ENCODE data around the gene CLPTM1L.

CLPTM1L gene

DNA sequence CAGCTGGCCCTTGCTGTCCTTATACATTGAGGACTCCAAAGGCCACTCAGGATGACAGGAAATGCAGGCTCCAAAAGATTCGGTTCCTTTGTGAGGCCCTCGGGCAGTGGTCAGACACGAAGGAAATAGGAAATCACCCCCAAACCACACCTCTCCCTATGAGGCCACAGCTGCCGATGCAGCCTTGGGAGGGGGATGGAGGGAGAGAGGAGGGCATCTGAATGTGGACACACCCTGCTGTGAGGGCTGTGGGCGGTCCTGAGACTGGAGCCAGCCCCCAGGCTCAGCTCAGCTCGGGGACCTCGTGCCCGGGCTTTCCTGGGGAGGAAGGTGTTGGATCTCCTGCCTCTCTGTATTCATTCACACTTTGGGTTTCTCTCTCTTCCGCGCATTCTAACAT lies 2.7 kb upstream of the CLPTM1L start (continued):
- TF ChIP-seq, protein P1, sequence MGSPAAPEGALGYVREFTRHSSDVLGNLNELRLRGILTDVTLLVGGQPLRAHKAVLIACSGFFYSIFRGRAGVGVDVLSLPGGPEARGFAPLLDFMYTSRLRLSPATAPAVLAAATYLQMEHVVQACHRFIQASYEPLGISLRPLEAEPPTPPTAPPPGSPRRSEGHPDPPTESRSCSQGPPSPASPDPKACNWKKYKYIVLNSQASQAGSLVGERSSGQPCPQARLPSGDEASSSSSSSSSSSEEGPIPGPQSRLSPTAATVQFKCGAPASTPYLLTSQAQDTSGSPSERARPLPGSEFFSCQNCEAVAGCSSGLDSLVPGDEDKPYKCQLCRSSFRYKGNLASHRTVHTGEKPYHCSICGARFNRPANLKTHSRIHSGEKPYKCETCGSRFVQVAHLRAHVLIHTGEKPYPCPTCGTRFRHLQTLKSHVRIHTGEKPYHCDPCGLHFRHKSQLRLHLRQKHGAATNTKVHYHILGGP (tag by site-specific recombination; IDR thresholded peaks at IDR 0.05) = no peak
- TF ChIP-seq ZNF146 (tag by site-specific recombination; IDR thresholded peaks at IDR 0.05) = no peak
- no peak for TF ChIP-seq ZNF623 (tag by site-specific recombination; IDR thresholded peaks at IDR 0.05)
- no peak for TF ChIP-seq ZNF626 (tag by site-specific recombination; IDR thresholded peaks at IDR 0.05)
- TF ChIP-seq ZNF558 (tag by site-specific recombination; IDR thresholded peaks at IDR 0.05) = no peak
- TF ChIP-seq KLF1 (tag by site-specific recombination; IDR thresholded peaks at IDR 0.05) = no peak
- TF ChIP-seq, protein P2, sequence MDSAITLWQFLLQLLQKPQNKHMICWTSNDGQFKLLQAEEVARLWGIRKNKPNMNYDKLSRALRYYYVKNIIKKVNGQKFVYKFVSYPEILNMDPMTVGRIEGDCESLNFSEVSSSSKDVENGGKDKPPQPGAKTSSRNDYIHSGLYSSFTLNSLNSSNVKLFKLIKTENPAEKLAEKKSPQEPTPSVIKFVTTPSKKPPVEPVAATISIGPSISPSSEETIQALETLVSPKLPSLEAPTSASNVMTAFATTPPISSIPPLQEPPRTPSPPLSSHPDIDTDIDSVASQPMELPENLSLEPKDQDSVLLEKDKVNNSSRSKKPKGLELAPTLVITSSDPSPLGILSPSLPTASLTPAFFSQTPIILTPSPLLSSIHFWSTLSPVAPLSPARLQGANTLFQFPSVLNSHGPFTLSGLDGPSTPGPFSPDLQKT (IDR thresholded peaks at IDR 0.05; ENCODE audit: borderline replicate concordance, low read depth, low read length) = no peak
- TF ChIP-seq ZBTB48 (tag by site-specific recombination; IDR thresholded peaks at IDR 0.05) = no peak

DNA sequence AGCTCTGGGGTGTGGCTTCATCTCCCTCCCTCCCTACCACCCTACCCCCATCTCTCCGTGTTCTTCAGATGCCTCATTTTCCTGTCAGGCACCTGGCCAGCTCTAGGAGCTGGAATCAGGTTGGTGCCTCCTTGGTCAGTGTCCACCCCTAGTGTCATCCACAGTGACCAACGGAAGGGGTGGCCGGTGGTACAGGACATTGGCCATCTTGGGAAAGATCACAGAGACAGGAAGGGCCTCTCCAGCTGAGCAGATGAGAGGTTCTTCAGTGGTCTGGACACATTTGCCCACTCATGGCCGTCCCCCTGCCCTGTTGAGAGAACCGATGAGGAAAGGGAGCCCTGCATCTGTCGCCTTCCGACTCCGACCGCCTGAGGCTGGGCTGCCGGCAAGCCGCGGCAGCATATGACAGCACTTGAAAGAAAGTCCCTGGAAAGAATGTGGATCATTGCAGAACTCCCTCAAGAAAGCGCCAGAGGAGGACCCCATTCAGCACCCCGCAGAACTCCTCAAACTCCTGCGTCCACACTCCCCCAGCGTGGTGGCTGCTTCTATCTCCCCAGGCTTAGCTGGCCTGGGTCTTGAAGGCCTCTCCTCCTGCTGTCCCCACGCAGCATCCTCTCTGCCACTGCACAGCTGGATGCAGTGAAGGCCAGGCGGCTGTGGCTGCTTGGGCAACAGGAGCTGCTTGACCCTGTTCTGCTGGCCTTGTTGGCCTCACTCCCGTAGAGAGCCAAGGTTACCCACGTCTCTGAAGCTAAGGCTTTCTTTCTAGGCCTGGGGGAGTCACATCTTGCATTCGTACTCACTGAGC lies 1.9 kb upstream of the CLPTM1L start:
- TF ChIP-seq KLF16 (tag by site-specific recombination; IDR thresholded peaks at IDR 0.05) = no peak
- TF ChIP-seq ZNF174 (tag by site-specific recombination; IDR thresholded peaks at IDR 0.05) = no peak
- TF ChIP-seq, protein P1 (tag by site-specific recombination; IDR thresholded peaks at IDR 0.05) = no peak
- no peak overlapping the region for H3K4me3 ChIP-seq (ENCODE audit: low read depth, low read length)
- POLR2A ChIA-PET = interaction anchor here (0.8 to 2.0 kb wide), 2 partner anchors 19 to 119 kb away, joined by 3 to 7 read pairs; no protein-coding TSS in a partner anchor
- peaks cover 16 to 21% of the 10 kb centered on the region in 2 experiments for H3K36me3 ChIP-seq (ENCODE audit: control insufficient read depth in 2 of 2, insufficient read depth in 1 of 2, low read length in 2 of 2)
- peaks cover 7% of the 10 kb centered on the region; the same call in 1 of the 2 replicates for H3K4me1 ChIP-seq (ENCODE audit: control insufficient read depth, insufficient read depth, low read length)
- no peak overlapping the region for H3K27ac ChIP-seq (ENCODE audit: extremely low read depth, low read depth, low read length)
- CTCF ChIA-PET = interaction anchor here (0.7 to 2.2 kb wide), 4 partner anchors 33 to 178 kb away, joined by 3 to 12 read pairs (median 4); no protein-coding TSS in a partner anchor
- no peaks in the 10 kb centered on the region for H3K9me3 ChIP-seq (ENCODE audit: control insufficient read depth, insufficient read depth, low read depth, low read length)

DNA sequence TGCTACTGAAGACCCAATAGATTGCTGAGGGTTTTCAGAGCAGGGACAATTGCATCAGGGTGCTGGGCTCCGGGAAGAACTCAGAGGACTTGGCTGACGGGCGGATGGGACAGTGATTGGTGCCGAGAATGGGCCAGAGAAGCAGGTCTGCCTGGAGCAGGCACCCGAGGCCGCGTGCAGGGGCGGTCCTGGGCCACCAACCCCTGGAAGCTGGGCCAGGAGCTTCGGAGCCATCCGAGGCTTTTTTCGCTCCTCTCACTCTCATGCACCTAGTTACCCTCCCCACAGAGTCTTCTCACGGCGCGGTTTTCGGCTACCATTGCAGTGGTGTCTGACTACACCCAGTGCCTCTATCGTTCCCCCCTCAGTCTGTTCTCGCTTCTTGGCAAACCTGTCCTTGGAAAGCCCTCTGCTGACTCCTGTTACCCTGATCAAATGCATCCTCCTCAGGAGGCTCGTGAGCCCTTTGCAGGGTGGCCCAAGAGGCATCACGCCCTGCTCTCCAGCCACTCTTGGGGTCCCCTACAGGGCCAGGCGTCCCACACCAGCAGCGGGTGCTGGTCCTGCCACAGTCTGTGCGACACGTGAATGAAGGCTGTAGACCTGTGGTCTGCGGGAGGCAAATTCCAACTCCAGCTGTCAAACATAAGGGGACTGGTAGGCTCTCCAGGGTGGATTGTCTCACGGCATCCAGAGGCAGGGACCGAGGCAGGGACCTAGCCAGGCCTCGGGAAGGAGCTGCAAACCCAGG lies 1.2 kb upstream of the CLPTM1L start:
- Histone ChIP-seq H3K9me3 (ENCODE audit: control insufficient read depth, insufficient read depth, low read depth, low read length) (no peaks in the 10 kb centered on the region), H3K36me3 (ENCODE audit: control insufficient read depth in 2 of 2, insufficient read depth in 1 of 2, low read length in 2 of 2) (peaks cover 24 to 29% of the 10 kb centered on the region in 2 experiments), H3K27ac (ENCODE audit: extremely low read depth, low read depth, low read length) (no peak overlapping the region), H3K4me3 (ENCODE audit: low read depth, low read length) (peak overlapping the region; percentile 91), H3K4me1 (ENCODE audit: control insufficient read depth, insufficient read depth, low read length) (peaks cover 7% of the 10 kb centered on the region; the same call in 1 of the 2 replicates)
- CTCF ChIA-PET = interaction anchor here (0.7 to 1.1 kb wide), 2 partner anchors 34 to 177 kb away, joined by 3 read pairs; no protein-coding TSS in a partner anchor
- POLR2A ChIA-PET = interaction anchor here (0.6 to 4.1 kb wide), 3 partner anchors 11 to 19 kb away, joined by 5 to 37 read pairs (median 6); no protein-coding TSS in a partner anchor
- TF ChIP-seq, protein P3, sequence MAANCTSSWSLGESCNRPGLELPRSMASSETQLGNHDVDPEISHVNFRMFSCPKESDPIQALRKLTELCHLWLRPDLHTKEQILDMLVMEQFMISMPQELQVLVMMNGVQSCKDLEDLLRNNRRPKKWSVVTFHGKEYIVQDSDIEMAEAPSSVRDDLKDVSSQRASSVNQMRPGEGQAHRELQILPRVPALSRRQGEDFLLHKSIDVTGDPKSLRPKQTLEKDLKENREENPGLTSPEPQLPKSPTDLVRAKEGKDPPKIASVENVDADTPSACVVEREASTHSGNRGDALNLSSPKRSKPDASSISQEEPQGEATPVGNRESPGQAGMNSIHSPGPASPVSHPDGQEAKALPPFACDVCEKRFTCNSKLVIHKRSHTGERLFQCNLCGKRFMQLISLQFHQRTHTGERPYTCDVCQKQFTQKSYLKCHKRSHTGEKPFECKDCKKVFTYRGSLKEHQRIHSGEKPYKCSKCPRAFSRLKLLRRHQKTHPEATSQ (tag by site-specific recombination; IDR thresholded peaks at IDR 0.05) = no peak
- no peak for TF ChIP-seq ZNF174 (tag by site-specific recombination; IDR thresholded peaks at IDR 0.05)
- no peak for TF ChIP-seq ZNF792 (tag by site-specific recombination; IDR thresholded peaks at IDR 0.05)
- TF ChIP-seq ZNF266 (tag by site-specific recombination; IDR thresholded peaks at IDR 0.05; ENCODE audit: low read depth) = no peak
- no peak for TF ChIP-seq ZNF677 (tag by site-specific recombination; IDR thresholded peaks at IDR 0.05)
- no peak for TF ChIP-seq KLF16 (tag by site-specific recombination; IDR thresholded peaks at IDR 0.05)
- no peak for TF ChIP-seq SCRT1 (tag by site-specific recombination; IDR thresholded peaks at IDR 0.05; ENCODE audit: borderline replicate concordance)
- TF ChIP-seq ZNF311 (tag by site-specific recombination; IDR thresholded peaks at IDR 0.05; ENCODE audit: borderline replicate concordance) = no peak
- TF ChIP-seq, protein P4, sequence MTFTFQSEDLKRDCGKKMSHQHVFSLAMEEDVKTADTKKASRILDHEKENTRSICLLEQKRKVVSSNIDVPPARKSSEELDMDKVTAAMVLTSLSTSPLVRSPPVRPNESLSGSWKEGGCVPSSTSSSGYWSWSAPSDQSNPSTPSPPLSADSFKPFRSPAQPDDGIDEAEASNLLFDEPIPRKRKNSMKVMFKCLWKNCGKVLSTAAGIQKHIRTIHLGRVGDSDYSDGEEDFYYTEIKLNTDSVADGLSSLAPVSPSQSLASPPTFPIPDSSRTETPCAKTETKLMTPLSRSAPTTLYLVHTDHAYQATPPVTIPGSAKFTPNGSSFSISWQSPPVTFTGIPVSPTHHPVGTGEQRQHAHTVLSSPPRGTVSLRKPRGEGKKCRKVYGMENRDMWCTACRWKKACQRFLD (tag by site-specific recombination; IDR thresholded peaks at IDR 0.05) = no peak
- TF ChIP-seq ZNF548 (tag by site-specific recombination; IDR thresholded peaks at IDR 0.05) = no peak
- no peak for TF ChIP-seq YY2 (tag by site-specific recombination; IDR thresholded peaks at IDR 0.05)
- TF ChIP-seq, protein P5, sequence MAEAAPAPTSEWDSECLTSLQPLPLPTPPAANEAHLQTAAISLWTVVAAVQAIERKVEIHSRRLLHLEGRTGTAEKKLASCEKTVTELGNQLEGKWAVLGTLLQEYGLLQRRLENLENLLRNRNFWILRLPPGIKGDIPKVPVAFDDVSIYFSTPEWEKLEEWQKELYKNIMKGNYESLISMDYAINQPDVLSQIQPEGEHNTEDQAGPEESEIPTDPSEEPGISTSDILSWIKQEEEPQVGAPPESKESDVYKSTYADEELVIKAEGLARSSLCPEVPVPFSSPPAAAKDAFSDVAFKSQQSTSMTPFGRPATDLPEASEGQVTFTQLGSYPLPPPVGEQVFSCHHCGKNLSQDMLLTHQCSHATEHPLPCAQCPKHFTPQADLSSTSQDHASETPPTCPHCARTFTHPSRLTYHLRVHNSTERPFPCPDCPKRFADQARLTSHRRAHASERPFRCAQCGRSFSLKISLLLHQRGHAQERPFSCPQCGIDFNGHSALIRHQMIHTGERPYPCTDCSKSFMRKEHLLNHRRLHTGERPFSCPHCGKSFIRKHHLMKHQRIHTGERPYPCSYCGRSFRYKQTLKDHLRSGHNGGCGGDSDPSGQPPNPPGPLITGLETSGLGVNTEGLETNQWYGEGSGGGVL (tag by site-specific recombination; IDR thresholded peaks at IDR 0.05) = no peak

All from HEK293 (cell line).